ENCODE measurements around the gene DNASE1L1. TPM values are rescaled to one million over a fixed set of nuclear protein-coding genes. Genes with fewer than 3 reads are reported as not detected.

DNASE1L1 gene
- polyA plus RNA-seq, 1 donor (not counting 4 experiments of a cell fraction or from before 2014, with no cell fraction given): 17.1 TPM

- H3K27me3 ChIP-seq (ENCODE audit: control insufficient read depth, extremely low read depth, insufficient read depth, low read length): no peaks in the 10 kb centered on the region
- no peak overlapping the region for H3K4me3 ChIP-seq (ENCODE audit: control insufficient read depth in 2 of 3, extremely low read depth in 1 of 3, insufficient read depth in 2 of 3, low read depth in 1 of 3, low read length in 3 of 3)
- H3K4me2 ChIP-seq (ENCODE audit: control insufficient read depth, extremely low read depth, insufficient read depth, low read depth, low read length): no peak overlapping the region
- DNase-seq (ENCODE audit: low read depth, low spot score) (no peak), FAIRE-seq (no peak)
- H3K79me2 ChIP-seq (ENCODE audit: control insufficient read depth, insufficient read depth, low read length): peaks cover 2% of the 10 kb centered on the region
- TF ChIP-seq CTCF (optimal IDR thresholded peaks at IDR 0.05 in 1 of 3, IDR thresholded peaks at IDR 0.05 in 1 of 3, conservative IDR thresholded peaks at IDR 0.05 in 1 of 3; ENCODE audit: extremely low read depth in 1 of 3, insufficient read depth in 2 of 3, low read length in 3 of 3) (no peak), EZH2 (IDR thresholded peaks at IDR 0.05; ENCODE audit: low read length) (no peak)
- no peak overlapping the region for H3K9ac ChIP-seq (ENCODE audit: control insufficient read depth, extremely low read depth, insufficient read depth, low read length)
- H4K20me1 ChIP-seq (ENCODE audit: control insufficient read depth, extremely low read depth, insufficient read depth, low read length): peaks cover 35% of the 10 kb centered on the region
- no peak overlapping the region for H2AFZ ChIP-seq (ENCODE audit: control insufficient read depth, low read length)
- H3K9me3 ChIP-seq (ENCODE audit: control insufficient read depth, low read depth, low read length): peaks cover 3% of the 10 kb centered on the region
- H3K36me3 ChIP-seq (ENCODE audit: control insufficient read depth in 2 of 2, extremely low read depth in 1 of 2, insufficient read depth in 2 of 2, low read length in 2 of 2): peaks cover 23 to 32% of the 10 kb centered on the region in 2 experiments
- no peaks in the 10 kb centered on the region for H3K4me1 ChIP-seq (ENCODE audit: control insufficient read depth, extremely low read depth, insufficient read depth, low read length)
- no peaks in the 10 kb centered on the region for H3K9me1 ChIP-seq (ENCODE audit: control insufficient read depth, extremely low read depth, insufficient read depth, low read length)
- dilution Hi-C loops (cut with MboI; ENCODE audit: extremely low pct_ligation_motif_present, low sequenced_read_pairs): no loop called here
- no peak overlapping the region for H3K27ac ChIP-seq (ENCODE audit: control insufficient read depth, insufficient read depth, low read length)
Observed at GRCh38 chrX:154352012-154352401, 57.0 kb downstream of the DNASE1L1 start.

Small RNAs within 50 kb of the gene (small RNA-seq; reads per million reads assigned to genes)
- gene MIR6858 (ENCODE audit: insufficient read length in 3 of 3, low read depth in 3 of 3, low replicate concordance in 1 of 3) (0 reads per million in 3 experiments), gene SNORA70 (ENCODE audit: insufficient read length in 3 of 3, low read depth in 3 of 3, low replicate concordance in 1 of 3) (0 reads per million in 3 experiments)

Other genes starting within 250 kb of the DNASE1L1 start
- not detected in 3 replicates for gene OPN1MW, start 226.7 kb downstream of the DNASE1L1 start, polyA plus RNA-seq
- gene OPN1MW2, start 189.5 kb downstream of the DNASE1L1 start, polyA plus RNA-seq: not detected in 3 replicates
- not detected in 3 replicates for gene OPN1MW3, start 151.7 kb downstream of the DNASE1L1 start, polyA plus RNA-seq
- gene TEX28, start 114.1 kb downstream of the DNASE1L1 start, polyA plus RNA-seq: not detected in 3 replicates
- gene TKTL1, start 113.5 kb downstream of the DNASE1L1 start, polyA plus RNA-seq: not detected in 3 replicates
- gene FLNA, start 34.6 kb downstream of the DNASE1L1 start, polyA plus RNA-seq: 245 to 536 TPM (median 343 TPM) in 3 replicates
- gene EMD, start 30.0 kb downstream of the DNASE1L1 start, polyA plus RNA-seq: 32.7 to 65.5 TPM (median 36.9 TPM) in 3 replicates
- 2,926 to 3,552 TPM (median 3,414 TPM) in 3 replicates for gene RPL10, start 10.9 kb downstream of the DNASE1L1 start, polyA plus RNA-seq
- 16.3 to 20.6 TPM (median 19.9 TPM) in 3 replicates for gene TAFAZZIN, start 2.3 kb upstream of the DNASE1L1 start, polyA plus RNA-seq
- 42.4 to 85.5 TPM (median 74.1 TPM) in 3 replicates for gene ATP6AP1, start 19.4 kb upstream of the DNASE1L1 start, polyA plus RNA-seq
- gene GDI1, start 27.9 kb upstream of the DNASE1L1 start, polyA plus RNA-seq: 61.8 to 96.4 TPM (median 75.3 TPM) in 3 replicates
- 34.0 to 40.0 TPM (median 35.7 TPM) in 3 replicates for gene FAM50A, start 34.9 kb upstream of the DNASE1L1 start, polyA plus RNA-seq
- 7.6 to 14.2 TPM (median 13.0 TPM) in 3 replicates for gene PLXNA3, start 49.0 kb upstream of the DNASE1L1 start, polyA plus RNA-seq
- 6.3 to 11.4 TPM (median 9.3 TPM) in 3 replicates for gene LAGE3, start 70.0 kb upstream of the DNASE1L1 start, polyA plus RNA-seq
- 15.2 to 26.7 TPM (median 20.4 TPM) in 3 replicates for gene UBL4A, start 77.4 kb upstream of the DNASE1L1 start, polyA plus RNA-seq
- 8.1 to 15.9 TPM (median 15.0 TPM) in 3 replicates for gene SLC10A3, start 81.4 kb upstream of the DNASE1L1 start, polyA plus RNA-seq
- 15.8 to 25.3 TPM (median 21.4 TPM) in 3 replicates for gene FAM3A, start 107.0 kb upstream of the DNASE1L1 start, polyA plus RNA-seq
- gene G6PD, start 137.6 kb upstream of the DNASE1L1 start, polyA plus RNA-seq: 26.8 to 71.9 TPM (median 41.6 TPM) in 3 replicates
- 15.1 to 19.9 TPM (median 16.5 TPM) in 3 replicates for gene IKBKG, start 138.4 kb upstream of the DNASE1L1 start, polyA plus RNA-seq
- not detected in 3 replicates for gene CTAG1A, start 175.9 kb upstream of the DNASE1L1 start, polyA plus RNA-seq
- not detected in 3 replicates for gene CTAG1B, start 210.0 kb upstream of the DNASE1L1 start, polyA plus RNA-seq
- gene CTAG2, start 244.3 kb upstream of the DNASE1L1 start, polyA plus RNA-seq: not detected in 3 replicates

Data from keratinocyte (primary cell).